K562 (cell line): ENCODE data around the gene INCA1. TPM values are rescaled to one million over a fixed set of nuclear protein-coding genes. Genes with fewer than 3 reads are reported as not detected.

Source experiments
- ATF1 ChIP-seq, 2 experiments: fragments of 450-650 bp in 1 of 2; IDR thresholded peaks; 2 replicates each; pipeline ENCODE4 v1.6.1; 2016; ENCODE audit warnings: missing compliant biosample characterization in 1 of 2, missing genetic modification characterization in 1 of 2
- C11orf30 ChIP-seq: fragments of 450-650 bp; IDR thresholded peaks from 2 replicates; pipeline ENCODE4 v1.6.1; 2016; ENCODE audit warnings: low read depth, mild to moderate bottlenecking
- CBX1 ChIP-seq: sonication (generic); IDR thresholded peaks from 2 replicates; pipeline ENCODE4 v1.6.1; 2016; ENCODE audit warnings: antibody characterized with exemption, low read depth, mild to moderate bottlenecking
- CBX2 ChIP-seq: fragments of 200-600 bp; sonication (generic); IDR thresholded peaks from one replicate; pipeline ENCODE4 v1.6.1; 2012; ENCODE audit warnings: mild to moderate bottlenecking, low read length, inconsistent platforms; ENCODE audit not compliant: insufficient read depth, poor library complexity, severe bottlenecking
- CHD4 ChIP-seq: fragments of 200-600 bp; sonication (generic); IDR thresholded peaks from 3 replicates; pipeline ENCODE4 v1.6.1; 2012; ENCODE audit warnings: low read depth, mild to moderate bottlenecking, mixed read lengths, low read length, inconsistent platforms; ENCODE audit not compliant: insufficient read depth, insufficient replicate concordance, poor library complexity, severe bottlenecking
- MAFG ChIP-seq: fragments of 450-650 bp; conservative IDR thresholded peaks from 2 replicates; pipeline ENCODE4 v1.6.1; 2016; ENCODE audit warnings: missing genetic modification characterization, missing compliant biosample characterization
- MAFK ChIP-seq: IDR thresholded peaks from 2 replicates; pipeline ENCODE4 v1.6.1; 2011; ENCODE audit warnings: low read length, improper control_type of control experiment
- POLR2G ChIP-seq: fragments of 200-400 bp; formaldehyde crosslinking; IDR thresholded peaks from 2 replicates; pipeline ENCODE4 v1.6.1; 2017; ENCODE audit warnings: low read depth, mild to moderate bottlenecking, antibody characterized with exemption, low read length, moderate library complexity
- SNIP1 ChIP-seq: fragments of 450-650 bp; IDR thresholded peaks from 2 replicates; pipeline ENCODE4 v1.7.1; 2017; ENCODE audit warnings: low read depth, mild to moderate bottlenecking
- SREBF2 ChIP-seq: sonication (generic); formaldehyde crosslinking; IDR thresholded peaks from 2 replicates; pipeline ENCODE4 v1.4.0; 2020; ENCODE audit warnings: mild to moderate bottlenecking, missing genetic modification reagents
- TAF9B ChIP-seq: fragments of 450-650 bp; IDR thresholded peaks from 2 replicates; pipeline ENCODE4 v1.6.1; 2018; ENCODE audit warnings: mild to moderate bottlenecking; ENCODE audit not compliant: partially characterized antibody
- TFE3 ChIP-seq: fragments of 450-650 bp; formaldehyde crosslinking; IDR thresholded peaks from 2 replicates; pipeline ENCODE4 v1.4.0; 2020; ENCODE audit warnings: mild to moderate bottlenecking, mixed read lengths
- ZC3H4 ChIP-seq: sonication (generic); formaldehyde crosslinking; IDR thresholded peaks from 2 replicates; pipeline ENCODE4 v1.9.0; 2021; ENCODE audit warnings: missing genetic modification reagents, borderline replicate concordance
- ZNF165 ChIP-seq: fragments of 250-450 bp; sonication (Bioruptor Pico); IDR thresholded peaks from 2 replicates; pipeline ENCODE4 v1.4.0; 2020; ENCODE audit warnings: borderline replicate concordance
- ZNF174 ChIP-seq: fragments of 250-450 bp; sonication (Bioruptor Pico); IDR thresholded peaks from 2 replicates; pipeline ENCODE4 v1.4.0; 2020; ENCODE audit warnings: mild to moderate bottlenecking
- ZNF592 ChIP-seq: fragments of 450-650 bp; IDR thresholded peaks from 2 replicates; pipeline ENCODE4 v1.6.1; 2017; ENCODE audit warnings: antibody characterized with exemption, mild to moderate bottlenecking
- ZNF695 ChIP-seq: fragments of 450-650 bp; formaldehyde crosslinking; IDR thresholded peaks from 2 replicates; pipeline ENCODE4 v1.4.0; 2020; ENCODE audit warnings: mild to moderate bottlenecking, moderate library complexity
- polyA plus RNA-seq, 8 experiments: library from polyadenylated mRNA; depleted of rRNA in 4 of 8; stranded (reverse) in 5 of 8; unstranded in 3 of 8; fragments of >200 nt; fragmentation: Nextera tagmentation in 2 of 8; fragmentation: Illumina TruSeq in 1 of 8; extraction: Ambion mirVana in 2 of 8; extraction: Trizol in 1 of 8; gene quantifications; 2 replicates each; pipeline versions ENCODE4 v1.2.1 to v1.2.3, GENCODE V29; 2011 to 2014; ENCODE audit warnings: inconsistent platforms in 1 of 8, missing spikeins in 1 of 8
- total RNA-seq, 7 experiments: library from RNA; depleted of rRNA in 6 of 7; stranded (reverse); fragments of >200 nt in 6 of 7; fragmentation: Illumina TruSeq in 2 of 7; extraction: Trizol in 2 of 7; gene quantifications; 2 replicates each; pipeline versions ENCODE4 v1.2.1 to v1.2.3, GENCODE V29; 2011 to 2021; ENCODE audit warnings: low replicate concordance in 1 of 7
- TF ChIP-seq, protein P1 (sequence below): sonication (generic); formaldehyde crosslinking; IDR thresholded peaks from 2 replicates; pipeline ENCODE4 v1.5.0; 2020; ENCODE audit warnings: missing genetic modification reagents
- TF ChIP-seq, protein P2 (sequence below): sonication (generic); formaldehyde crosslinking; IDR thresholded peaks from 2 replicates; pipeline ENCODE4 v1.8.0; 2022; ENCODE audit warnings: mild to moderate bottlenecking, low read depth, missing genetic modification reagents

INCA1 gene
- total and polyA plus RNA-seq, 9 of the 15 experiments (the other 6 are each of a cell fraction or from before 2014, with no cell fraction given) = 0.08 to 0.50 (median 0.13) TPM; not detected in 4

DNA sequence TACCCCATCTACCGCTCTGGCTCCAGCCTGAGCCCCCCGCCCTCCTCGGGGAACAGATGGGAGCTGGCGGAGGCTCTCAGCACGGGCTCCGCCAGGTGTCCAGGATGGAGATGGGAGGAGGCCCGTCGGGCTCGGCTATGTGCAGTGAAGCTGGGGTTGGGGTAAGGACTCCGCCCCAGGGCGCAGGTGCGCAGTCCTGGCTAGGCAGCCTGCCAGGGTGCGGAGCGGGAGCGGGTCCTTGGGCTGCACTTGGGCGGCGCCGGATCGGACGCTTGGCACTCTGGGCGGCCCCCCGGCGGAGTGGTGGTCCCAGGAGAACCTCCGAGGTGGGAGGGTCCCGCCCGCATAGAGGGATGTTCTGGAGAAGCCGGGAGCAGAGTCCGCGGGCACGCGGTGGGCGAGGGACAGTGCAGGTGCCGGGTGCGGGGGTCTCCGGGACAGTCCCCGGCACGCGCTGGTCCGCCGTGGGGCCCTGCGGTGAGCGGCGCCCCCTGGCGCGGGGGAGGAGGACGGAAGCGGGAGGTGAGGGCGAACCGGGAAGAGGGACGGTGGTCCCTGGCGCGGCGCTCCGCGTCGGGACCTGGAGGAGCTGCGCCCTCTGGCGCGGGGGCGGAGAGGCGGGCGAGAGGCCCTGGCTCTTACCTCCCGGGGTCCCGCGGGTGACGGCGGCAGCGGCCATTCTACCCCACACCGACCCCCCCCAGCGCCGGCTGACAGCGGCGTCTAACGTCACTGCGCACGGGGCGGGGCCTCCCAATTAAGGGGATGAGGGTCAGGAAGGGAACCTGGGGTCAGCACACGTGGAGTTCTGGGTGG lies 10.2 kb downstream of the INCA1 start, which contains the start of gene CAMTA2 (continued):
- TF ChIP-seq CHD4 (no peak), POLR2G (peak; percentile 88), CBX1 (no peak), MAFG (tag) (no peak), ATF1 (CRISPR knock-in tag; IDR thresholded peaks at IDR 0.05) (0 out of 2 replicates have a peak, but pooled peaks have one; percentile 31), ATF1 (tag; IDR thresholded peaks at IDR 0.05) (peak; percentile 95), C11orf30 (peak; percentile 86), ZNF695 (no peak), ZNF592 (peak; percentile 32; the same call in 1 of the 2 replicates), SNIP1 (peak; percentile 48; the same call in 1 of the 2 replicates), TFE3 (CRISPR knock-in tag) (no peak), ZNF165 (no peak), ZC3H4 (CRISPR knock-in tag) (no peak), SREBF2 (CRISPR knock-in tag) (no peak), CBX2 (no peak), MAFK (no peak), ZNF174 (CRISPR knock-in tag) (no peak), TAF9B (peak; percentile 25)
- TF ChIP-seq, protein P1, sequence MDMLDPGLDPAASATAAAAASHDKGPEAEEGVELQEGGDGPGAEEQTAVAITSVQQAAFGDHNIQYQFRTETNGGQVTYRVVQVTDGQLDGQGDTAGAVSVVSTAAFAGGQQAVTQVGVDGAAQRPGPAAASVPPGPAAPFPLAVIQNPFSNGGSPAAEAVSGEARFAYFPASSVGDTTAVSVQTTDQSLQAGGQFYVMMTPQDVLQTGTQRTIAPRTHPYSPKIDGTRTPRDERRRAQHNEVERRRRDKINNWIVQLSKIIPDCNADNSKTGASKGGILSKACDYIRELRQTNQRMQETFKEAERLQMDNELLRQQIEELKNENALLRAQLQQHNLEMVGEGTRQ (CRISPR knock-in tag) = no peak
- TF ChIP-seq, protein P2, sequence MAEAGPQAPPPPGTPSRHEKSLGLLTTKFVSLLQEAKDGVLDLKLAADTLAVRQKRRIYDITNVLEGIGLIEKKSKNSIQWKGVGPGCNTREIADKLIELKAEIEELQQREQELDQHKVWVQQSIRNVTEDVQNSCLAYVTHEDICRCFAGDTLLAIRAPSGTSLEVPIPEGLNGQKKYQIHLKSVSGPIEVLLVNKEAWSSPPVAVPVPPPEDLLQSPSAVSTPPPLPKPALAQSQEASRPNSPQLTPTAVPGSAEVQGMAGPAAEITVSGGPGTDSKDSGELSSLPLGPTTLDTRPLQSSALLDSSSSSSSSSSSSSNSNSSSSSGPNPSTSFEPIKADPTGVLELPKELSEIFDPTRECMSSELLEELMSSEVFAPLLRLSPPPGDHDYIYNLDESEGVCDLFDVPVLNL (CRISPR knock-in tag) = no peak
